NCI-H1930 (cell line): ENCODE measurements around the gene AFF3.
"Not testable (repeated sequence)": the region's sequence is repeated elsewhere in the genome, so short reads cannot be mapped to it uniquely, and the experiment has no call there.

Source experiments
- DNase-seq, 2 experiments: peaks; one replicate each; lab custom pipeline; 2025; lab: John Stamatoyannopoulos, UW

Gene AFF3

DNA sequence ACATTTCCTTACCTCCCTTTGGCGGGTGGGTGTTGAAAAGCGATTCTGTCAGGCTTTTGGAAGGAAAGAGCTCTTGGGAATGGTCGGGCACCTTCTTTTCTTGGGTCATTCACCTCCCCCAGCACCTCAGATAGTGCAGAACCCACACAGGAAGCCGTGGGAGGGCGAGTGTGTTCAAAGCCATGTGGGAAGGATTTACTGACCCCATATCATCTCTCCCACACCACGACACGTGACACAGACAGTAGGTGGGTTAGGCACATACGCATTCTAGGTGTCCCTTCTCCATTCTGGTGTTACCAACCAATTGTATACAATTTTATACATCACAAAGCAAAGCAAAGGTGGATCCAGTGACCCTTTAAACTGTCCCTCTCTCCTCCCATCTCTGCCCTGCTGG is 388.9 kb downstream of the AFF3 start:
- no peak for DNase-seq

DNA sequence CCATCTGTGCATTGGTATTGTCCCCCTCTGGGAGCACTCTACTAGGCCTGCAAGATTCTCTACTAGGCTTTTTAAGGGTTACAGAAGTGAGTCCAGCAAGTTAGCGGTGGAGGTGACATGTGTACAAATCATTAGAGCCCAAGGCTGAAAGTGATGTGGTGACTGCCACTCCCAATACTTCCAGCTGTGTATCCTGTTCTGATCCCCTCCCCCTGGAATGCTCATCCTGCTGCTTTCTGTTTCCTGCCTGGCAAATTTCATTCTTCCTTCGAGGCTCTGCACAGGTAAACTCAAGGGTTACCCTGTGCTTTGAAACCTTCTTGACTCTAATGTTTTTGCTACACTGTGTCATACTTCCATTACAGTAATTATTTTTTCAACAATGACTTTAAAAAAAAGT is 394.0 kb downstream of the AFF3 start:
- DNase-seq, result no peak

DNA sequence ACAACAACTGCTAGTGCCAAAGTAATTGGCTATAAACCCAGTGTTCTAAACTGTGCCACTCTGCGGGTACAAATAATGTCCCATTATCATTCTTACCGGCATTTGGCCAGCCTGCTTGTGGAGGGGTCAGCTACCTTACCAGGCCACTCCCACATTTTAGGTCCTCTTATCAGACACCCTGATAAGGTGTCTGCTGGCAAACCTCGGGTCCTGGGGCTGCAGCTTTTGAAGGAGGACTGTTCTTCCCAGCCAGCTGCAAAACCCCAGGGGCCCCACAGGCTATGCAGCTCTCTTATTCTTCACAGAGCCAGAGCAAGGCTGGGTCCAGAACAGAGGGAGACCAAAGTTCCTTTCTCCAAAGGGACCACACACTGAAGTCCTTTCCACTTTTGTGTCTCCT is 394.5 kb downstream of the AFF3 start:
- DNase-seq, result no peak

DNA sequence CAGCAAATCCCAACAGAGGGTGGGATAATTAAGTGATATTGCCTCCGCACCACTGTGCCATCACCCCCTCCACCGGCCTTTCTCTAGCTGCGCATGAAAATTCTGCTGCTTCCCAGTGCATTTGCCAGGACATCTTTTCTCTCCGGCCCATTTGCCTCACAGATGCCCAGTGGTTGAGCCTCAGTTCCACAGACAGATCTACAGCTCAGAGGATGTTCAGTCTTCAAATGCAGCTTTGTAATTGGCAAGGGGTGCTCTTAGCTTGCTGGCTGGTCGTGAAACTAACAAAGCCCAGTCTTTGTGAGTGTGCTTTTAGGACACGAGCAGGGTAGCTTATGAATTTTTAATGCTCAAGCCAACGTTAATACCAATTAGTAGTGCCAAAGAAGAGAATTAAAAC is 399.2 kb downstream of the AFF3 start:
- no peak for DNase-seq

GRCh38 chr2:99737537-99737936 is 404.9 kb downstream of the AFF3 start:
- no peak for DNase-seq

DNA sequence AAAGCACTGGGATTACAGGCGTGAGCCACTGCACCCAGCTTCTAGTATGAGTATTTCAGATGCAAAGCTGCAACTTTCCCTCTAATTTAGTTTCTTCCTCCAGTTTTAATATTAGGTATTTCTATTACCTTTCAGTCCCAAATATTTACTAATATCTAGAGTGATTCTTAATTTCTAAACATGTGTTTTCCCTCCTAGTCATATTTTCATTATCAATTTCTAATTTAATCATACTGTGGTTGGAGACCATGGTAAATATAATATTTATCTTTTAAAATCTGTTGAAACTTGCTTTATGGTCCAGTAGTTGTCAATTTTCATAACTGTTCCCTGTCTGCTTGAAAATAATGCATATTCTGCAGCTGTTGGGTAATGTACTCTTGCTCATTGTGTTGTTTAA is 406.6 kb downstream of the AFF3 start:
- DNase-seq, result no peak

GRCh38 chr2:99735314-99735713 is 407.1 kb downstream of the AFF3 start:
- not testable (repeated sequence) for DNase-seq

DNA sequence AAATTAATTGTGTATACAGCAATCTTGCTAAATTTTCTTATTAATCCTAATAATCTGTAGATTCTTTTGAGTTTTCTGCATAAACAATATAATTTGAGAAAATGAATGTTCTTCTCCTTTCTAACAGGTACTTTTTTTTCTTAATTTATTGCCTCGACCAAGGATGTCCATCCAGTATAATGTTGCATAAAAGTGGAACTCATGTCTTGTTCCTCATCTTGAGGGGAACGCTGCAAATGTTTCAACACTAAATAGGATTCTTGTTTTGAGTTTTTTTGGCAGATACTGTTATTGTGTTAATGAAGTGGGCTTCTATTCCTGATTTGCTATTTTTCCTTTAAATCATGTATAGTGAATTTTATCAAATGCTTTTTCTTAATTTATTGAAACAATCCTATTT is 408.2 kb downstream of the AFF3 start:
- DNase-seq, result no peak

DNA sequence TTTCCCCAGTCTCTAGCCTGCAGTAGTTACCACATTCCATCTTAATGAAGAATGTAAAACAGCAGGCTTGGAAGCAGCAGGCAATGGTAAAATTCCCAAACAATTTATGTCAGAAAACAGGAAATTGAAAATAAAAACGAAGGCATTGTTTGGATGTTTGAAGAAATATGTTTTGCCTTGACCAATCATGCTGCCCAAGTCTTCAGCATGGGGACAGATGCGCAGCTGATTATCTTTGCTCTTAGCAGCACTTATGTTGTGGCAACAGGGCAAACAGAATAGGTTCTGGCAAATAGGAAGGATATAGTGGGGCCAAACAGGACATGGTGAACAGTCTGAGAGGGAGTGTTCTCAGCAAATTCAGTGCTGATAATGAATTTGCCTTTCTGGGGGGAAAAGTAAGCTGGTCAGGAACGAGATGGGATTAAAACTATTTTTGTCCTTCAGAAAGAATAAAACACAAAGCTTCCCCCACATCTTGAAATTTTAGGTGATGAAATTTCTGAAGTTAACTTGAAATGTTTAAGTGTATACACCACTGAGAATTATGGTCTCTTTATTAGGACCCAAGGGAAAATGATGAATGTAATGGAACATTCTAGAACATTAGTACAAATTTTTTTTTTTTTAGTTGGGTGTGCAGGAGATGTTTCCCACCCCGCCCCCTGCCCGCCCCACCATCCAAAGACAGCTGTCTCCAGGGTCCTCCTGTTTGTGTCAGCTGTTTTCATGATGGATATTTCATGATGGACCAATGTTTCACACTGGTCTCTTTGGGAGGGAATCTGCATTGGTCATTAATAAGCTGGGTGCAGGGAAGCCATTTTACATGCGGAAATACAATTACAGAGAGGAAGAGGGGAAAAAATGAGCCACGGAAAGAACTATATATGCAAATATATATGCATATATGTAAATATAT is 413.0 kb downstream of the AFF3 start:
- no peak for DNase-seq

DNA sequence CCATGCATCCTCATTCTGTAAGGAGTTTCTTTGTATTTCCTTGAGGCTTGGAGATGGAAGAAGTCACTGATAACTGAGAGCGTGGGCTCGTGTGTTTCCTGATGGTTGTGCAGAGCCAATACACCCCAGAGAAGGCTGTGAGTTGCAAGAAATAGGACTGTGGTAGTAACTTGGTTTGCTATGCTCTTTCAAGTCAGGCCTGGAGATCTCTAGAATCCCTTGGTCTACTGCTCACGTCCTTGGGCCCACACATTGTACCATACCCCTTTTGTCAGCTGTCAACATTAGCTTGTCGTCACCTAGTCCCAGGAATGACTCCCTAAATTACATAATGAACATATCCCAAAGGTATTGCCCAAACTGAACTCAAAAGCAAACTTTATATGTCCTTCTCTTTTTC is 414.2 kb downstream of the AFF3 start:
- DNase-seq, result no peak

DNA sequence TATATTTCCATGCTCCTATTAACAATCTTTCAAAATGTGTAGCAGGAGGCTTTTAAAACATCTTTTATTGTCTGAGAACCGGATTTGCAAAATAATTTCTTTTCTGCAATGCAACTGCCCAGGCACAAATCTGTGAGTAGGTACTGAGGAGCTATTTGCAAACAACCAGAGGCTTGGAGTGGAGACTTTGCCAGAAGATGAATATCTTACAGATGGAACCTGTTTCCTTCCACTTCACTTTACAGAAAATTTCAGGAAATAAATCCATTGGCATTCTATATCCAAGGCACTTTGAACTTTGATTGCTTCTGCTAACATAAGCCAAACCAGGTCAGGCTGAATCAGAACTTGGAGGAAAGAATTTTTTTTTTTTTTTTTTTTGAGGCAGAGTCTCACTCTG is 415.2 kb downstream of the AFF3 start:
- no peak for DNase-seq

GRCh38 chr2:99726691-99727090 is 415.7 kb downstream of the AFF3 start:
- DNase-seq, result no peak

GRCh38 chr2:99725820-99726219 is 416.6 kb downstream of the AFF3 start:
- no peak for DNase-seq

GRCh38 chr2:99722476-99722875 is 419.9 kb downstream of the AFF3 start:
- DNase-seq, result no peak

DNA sequence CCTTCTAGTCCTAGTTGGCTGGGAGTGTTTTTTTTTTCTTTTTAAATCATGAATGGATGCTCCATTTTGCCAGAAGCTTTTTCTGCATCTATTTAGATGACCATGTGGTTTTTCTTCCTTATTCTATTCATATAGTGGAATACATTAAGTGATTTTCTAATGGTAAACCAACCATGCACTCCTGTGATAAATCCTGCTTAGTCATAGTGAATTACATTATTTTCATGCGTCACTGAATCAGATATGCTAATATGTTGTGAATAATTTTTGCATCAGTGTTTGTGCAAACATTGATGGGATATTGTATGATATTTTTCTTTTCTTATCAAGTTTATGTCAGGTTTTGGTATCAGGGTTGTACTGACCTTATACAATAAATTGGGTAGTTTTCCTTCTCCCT is 423.3 kb downstream of the AFF3 start:
- no peak for DNase-seq

- DNase-seq, result no peak
Observed at GRCh38 chr2:99715956-99716355, 426.4 kb downstream of the AFF3 start.

DNA sequence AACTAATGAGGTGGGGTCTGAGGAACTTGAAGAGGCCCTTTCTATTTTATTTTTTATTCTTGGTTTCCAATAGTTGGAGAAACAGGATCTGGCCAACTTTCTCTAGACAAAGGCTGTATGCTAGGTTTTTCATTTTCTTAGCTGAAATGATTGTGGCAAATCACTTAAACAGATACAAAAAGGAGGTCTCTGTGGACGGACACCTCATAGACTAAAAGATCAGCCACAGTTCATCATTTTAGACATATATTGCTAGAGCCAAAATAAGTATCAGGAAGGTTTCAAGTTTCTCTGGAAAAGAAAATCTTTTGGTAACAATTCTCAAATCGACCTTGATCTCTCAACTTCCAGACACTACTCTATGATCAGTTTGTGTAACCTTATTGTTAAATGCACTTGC is 428.0 kb downstream of the AFF3 start:
- no peak for DNase-seq

DNA sequence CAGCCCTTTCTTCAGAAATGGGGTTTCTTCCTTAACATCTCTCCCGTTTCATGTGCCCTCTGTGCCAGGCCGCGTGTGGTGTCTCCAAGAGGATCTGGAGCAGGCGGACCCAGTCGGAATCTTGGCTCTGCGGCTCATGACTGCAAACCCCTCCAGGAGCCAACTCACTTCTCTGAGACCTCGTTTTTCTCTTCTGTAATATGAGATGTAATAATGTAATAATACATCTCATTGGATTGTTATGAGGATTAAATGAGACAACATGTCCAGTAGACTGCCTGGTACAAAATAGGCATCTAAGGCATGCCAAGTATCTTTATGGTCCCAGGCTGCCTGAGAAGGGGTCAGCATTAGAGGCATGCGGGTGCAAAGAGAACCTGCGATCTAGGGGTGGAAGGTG is 431.2 kb downstream of the AFF3 start:
- no peak for DNase-seq

DNA sequence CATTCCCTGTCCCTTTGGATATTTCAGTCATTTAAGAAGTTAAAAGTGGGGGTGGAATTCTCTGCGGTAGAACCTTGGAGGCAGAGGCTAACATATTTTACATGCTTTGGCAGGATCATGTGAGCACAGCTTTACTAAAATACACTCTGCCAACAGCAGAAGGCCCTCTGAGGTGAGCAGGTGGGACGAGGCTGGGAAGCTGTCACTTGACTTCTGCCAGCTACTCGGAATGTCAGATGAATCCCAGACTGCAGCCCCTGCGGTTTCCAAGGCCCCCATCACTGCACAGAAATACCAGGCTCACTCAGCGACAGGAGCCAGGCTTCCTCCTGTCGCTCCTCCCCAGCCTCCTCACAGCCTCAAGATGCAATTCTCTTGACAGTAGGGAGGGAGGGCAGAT is 431.7 kb downstream of the AFF3 start:
- DNase-seq, result no peak

DNA sequence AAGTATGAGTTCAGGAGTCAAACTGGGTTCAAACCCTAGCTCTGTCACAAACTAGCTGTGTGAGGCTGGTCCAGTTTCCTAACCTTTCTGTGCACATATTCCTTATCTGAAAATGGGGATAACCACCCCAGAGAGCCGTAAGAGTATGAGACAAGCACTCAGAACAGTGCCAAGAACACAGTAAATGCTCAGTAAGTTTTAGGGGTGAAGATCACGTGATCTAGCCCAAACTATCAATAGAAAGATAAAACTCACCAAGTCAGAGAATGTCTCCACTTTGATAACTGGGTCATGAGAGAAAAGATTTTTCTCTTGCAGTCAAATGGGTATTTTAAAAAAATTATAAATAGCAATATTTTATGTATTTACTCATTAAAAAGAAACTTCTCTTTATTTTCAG is 433.2 kb downstream of the AFF3 start:
- no peak for DNase-seq

- DNase-seq, result no peak
Observed at GRCh38 chr2:99708231-99708630, 434.2 kb downstream of the AFF3 start.

DNA sequence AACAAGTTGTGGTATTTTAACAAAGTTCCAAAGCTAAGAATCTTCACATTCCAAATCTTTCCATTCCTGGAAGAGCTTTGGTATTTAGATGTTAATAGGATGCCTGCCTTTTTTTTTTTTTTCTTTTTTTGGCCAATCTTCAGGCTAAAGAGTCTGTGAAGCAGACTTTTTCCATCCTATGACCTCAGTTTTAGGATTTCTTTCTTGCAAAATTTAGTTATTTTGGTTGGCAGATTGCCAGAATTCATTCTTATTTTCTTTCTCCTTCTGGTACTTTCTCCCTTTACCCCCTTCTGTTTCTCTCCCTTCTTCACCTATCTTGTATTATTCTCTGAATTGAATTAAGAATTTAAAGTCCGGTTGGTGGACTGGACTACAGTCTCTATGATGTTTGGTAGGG is 434.8 kb downstream of the AFF3 start:
- no peak for DNase-seq

GRCh38 chr2:99706735-99707134 is 435.7 kb downstream of the AFF3 start:
- DNase-seq, result no peak

DNA sequence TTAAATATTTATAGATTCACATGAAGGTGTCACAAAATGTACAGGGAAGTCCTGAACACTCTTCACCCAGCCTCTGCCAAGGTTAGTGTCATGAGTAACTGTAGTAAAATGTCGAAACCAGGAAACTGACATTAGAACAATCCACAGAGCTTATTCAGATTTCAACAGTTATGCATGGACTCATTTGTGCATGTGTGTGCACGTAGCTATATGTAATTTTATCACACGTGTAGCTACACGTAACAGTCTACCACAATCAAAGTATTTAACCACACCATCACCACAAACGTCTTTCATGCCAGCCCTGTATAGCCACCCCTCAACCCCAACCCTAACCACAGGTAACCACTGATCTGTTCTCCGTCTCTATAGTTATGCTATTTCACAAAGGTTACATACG is 440.9 kb downstream of the AFF3 start:
- DNase-seq, result no peak
